Measurements from ENCODE around the gene GALNT2. TPM values are rescaled to one million over a fixed set of nuclear protein-coding genes. Genes with fewer than 3 reads are reported as not detected.

Gene GALNT2
- total and polyA plus RNA-seq, 12 donors = 9.7 to 35.1 (median 25.8) TPM

- ATAC-seq (no peak), DNase-seq (no peak)
- intact Hi-C loops (cut with DNase I) = no loop called here
- H3K9me3 ChIP-seq = no peaks in the 10 kb centered on the region
- peaks cover 0 to 96% (median 12%) of the 10 kb centered on the region in 9 donors for H3K36me3 ChIP-seq
- H3K4me3 ChIP-seq = no peak overlapping the region
- peaks cover 0 to 6% (median 0%) of the 10 kb centered on the region in 9 donors for H3K4me1 ChIP-seq
- TF ChIP-seq CTCF (IDR thresholded peaks at IDR 0.05) = no peak
- H3K27ac ChIP-seq = no peak overlapping the region
- WGBS, 2 donors = 92 to 97% methylated on average over 4 of the region's 4 CpGs
- no peaks in the 10 kb centered on the region for H3K27me3 ChIP-seq
Observed at GRCh38 chr1:230246551-230246950, 179.5 kb downstream of the GALNT2 start.

DNA sequence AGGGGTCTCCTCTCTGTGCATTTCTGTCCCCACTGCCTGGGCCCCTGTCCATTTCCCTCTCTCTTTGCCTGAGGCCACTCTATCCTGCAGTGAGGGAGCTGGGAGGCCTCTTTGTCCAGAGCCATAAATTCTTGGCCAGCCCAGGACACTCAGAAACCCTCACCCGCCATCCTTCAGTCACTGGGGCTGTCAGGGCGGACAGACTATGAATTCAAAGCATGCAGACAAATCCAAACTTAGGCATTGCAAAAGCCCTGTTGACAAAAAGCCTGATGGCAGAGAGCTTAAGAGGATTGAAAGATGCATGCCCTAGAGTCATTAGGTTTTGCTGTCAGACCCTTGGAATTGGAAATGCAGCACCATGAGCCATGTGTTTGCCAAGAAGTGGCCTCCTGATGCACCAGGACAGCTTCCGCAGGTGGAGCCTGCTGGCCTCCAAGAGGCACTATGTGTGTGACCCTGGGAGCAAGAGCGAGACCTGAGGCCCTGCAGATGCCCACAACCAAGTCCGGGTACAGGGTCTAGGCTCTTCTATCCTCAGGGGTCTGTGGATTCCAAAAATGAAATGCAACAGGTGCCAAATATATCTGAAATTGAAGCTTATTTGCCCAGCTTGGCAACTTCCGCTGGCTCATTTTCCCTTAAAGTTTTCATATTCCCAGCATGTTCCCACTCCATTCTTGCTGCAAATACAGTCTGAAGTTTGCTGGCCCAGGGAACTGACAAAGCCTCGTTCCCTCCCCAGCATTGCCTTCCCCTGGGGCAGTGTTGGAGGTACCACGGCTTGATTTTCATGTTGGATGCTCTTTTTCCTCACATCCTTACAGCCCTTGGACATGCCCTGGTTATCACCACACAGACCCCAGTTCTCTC, 181.2 kb downstream of the GALNT2 start:
- intact Hi-C loops (cut with DNase I) = no loop called here
- 89 to 93% methylated on average over 8 of the region's 8 CpGs for WGBS, 2 donors
- no peak for TF ChIP-seq CTCF (IDR thresholded peaks at IDR 0.05)
- Histone ChIP-seq H3K27me3 (no peaks in the 10 kb centered on the region), H3K27ac (no peak overlapping the region), H3K36me3 (peaks cover 0 to 93% (median 12%) of the 10 kb centered on the region in 9 donors), H3K4me1 (peaks cover 0 to 6% (median 0%) of the 10 kb centered on the region in 9 donors), H3K4me3 (no peak overlapping the region), H3K9me3 (no peaks in the 10 kb centered on the region)
- ATAC-seq (no peak), DNase-seq (no peak)

DNA sequence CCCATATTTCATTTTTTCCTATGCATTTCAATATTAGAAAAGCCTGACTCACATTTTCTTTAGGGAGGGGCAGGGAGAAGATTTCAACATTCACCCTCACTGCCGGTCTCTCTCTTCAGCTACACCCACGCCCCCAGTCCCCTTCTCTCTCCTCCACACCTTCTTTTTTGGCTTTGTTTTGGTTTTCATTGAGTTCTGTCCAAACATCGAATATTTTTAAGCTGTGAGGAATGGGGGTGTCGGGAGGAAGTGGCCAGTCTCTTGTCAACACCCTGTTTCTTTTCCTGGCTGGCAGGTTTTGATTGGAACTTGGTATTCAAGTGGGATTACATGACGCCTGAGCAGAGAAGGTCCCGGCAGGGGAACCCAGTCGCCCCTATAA, 181.8 kb downstream of the GALNT2 start:
- Histone ChIP-seq H3K4me1 (peaks cover 0 to 6% (median 0%) of the 10 kb centered on the region in 9 donors), H3K27me3 (no peaks in the 10 kb centered on the region), H3K27ac (no peak overlapping the region), H3K9me3 (no peaks in the 10 kb centered on the region), H3K4me3 (no peak overlapping the region), H3K36me3 (peaks cover 0 to 93% (median 12%) of the 10 kb centered on the region in 9 donors)
- intact Hi-C loops (cut with DNase I) = no loop called here
- WGBS, 2 donors = 63 to 67% methylated on average over 7 of the region's 7 CpGs
- DNase-seq (no peak), ATAC-seq (peak in 3 of 8 donors; percentile 48 to 56 (median 49))
- TF ChIP-seq CTCF (IDR thresholded peaks at IDR 0.05) = no peak

DNA sequence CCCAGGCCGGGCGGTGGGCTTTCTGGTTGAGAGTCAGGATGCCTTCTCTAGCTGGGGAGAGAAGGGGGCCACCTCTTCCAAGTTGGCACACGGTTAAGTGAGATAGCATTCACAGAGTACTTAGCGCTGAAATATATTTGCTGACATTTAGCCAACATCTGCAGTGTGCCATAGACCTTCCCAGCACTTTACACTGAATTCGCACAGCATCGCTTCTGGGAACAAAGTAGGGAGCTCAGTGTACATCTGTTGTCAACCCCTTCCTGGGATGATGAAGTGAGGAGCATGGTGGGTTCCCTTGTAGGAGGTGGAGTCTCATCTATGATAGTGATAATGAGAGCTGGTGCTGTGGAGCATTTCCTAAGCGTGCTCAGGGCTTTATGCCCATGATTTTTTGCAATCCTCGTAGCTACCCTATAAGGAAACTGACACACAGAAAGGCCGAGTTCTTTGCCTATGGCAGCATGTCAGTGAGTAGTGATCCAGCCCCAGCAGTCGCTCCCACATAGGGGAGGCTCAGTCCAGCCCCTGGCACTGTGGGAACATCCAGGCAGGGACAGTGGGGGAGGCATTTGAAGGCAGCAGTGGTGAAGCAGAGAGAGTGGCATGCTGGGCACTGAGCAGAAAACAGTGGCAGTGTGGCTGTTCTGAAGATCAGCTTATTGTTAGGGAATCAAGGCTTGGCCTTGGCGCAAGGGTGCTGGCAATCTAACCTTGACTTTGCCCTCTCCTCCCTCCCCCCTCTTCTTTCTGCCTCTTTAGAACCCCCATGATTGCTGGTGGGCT, 182.8 kb downstream of the GALNT2 start:
- no peak for TF ChIP-seq CTCF (IDR thresholded peaks at IDR 0.05)
- WGBS, 2 donors = 93 to 94% methylated on average over 11 of the region's 11 CpGs
- no peak overlapping the region for H3K27ac ChIP-seq
- DNase-seq (no peak), ATAC-seq (no peak)
- H3K4me3 ChIP-seq = no peak overlapping the region
- H3K4me1 ChIP-seq = peaks cover 0 to 6% (median 0%) of the 10 kb centered on the region in 9 donors
- intact Hi-C loops (cut with DNase I) = loop anchor here in 1 of 10 donors (10.0 kb wide), 1 partner anchor 425 kb away; no protein-coding TSS in a partner anchor
- no peaks in the 10 kb centered on the region for H3K27me3 ChIP-seq
- no peaks in the 10 kb centered on the region for H3K9me3 ChIP-seq
- H3K36me3 ChIP-seq = peaks cover 0 to 93% (median 12%) of the 10 kb centered on the region in 9 donors

Measured in heart right ventricle (tissue), 16 donors.